ENCODE measurements around the gene PDE4D.
"Not testable (repeated sequence)": the region's sequence is repeated elsewhere in the genome, so short reads cannot be mapped to it uniquely, and the experiment has no call there.

DNA sequence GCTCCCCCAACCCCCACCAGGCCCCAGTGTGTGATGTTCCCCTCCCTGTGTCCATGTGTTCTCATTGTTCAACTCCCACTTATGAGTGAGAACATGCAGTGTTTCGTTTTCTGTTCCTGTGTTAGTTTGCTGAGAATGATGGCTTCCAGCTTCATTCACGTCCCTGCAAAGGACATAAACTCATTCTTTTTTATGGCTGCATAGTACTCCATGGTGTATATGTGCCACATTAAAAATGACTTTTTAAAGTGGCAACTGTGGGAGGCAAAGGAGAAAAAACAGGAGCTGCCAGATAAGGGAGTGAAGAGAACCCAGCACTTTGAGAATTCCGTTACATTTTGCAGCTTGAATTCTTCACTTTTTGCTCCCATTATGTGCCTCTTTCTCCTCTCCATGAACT lies 836.9 kb downstream of the PDE4D start:
- TF ChIP-seq EZH2 (IDR thresholded peaks at IDR 0.05; ENCODE audit: low read length, unreplicated experiment), result not testable (repeated sequence)
- TF ChIP-seq, protein P1, sequence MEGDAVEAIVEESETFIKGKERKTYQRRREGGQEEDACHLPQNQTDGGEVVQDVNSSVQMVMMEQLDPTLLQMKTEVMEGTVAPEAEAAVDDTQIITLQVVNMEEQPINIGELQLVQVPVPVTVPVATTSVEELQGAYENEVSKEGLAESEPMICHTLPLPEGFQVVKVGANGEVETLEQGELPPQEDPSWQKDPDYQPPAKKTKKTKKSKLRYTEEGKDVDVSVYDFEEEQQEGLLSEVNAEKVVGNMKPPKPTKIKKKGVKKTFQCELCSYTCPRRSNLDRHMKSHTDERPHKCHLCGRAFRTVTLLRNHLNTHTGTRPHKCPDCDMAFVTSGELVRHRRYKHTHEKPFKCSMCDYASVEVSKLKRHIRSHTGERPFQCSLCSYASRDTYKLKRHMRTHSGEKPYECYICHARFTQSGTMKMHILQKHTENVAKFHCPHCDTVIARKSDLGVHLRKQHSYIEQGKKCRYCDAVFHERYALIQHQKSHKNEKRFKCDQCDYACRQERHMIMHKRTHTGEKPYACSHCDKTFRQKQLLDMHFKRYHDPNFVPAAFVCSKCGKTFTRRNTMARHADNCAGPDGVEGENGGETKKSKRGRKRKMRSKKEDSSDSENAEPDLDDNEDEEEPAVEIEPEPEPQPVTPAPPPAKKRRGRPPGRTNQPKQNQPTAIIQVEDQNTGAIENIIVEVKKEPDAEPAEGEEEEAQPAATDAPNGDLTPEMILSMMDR (conservative IDR thresholded peaks at IDR 0.05; ENCODE audit: low read depth, low read length), result not testable (repeated sequence)
